HG03520 (cell line): Measurements from ENCODE around the gene IRF4.

Source experiments
- ATAC-seq: cut with Tn5 transposase; IDR thresholded peaks from one replicate; pipeline ENCODE4 v1.9.1; 2021; ENCODE audit warnings: mild to moderate bottlenecking, moderate library complexity; ENCODE audit not compliant: unreplicated experiment

Gene IRF4

GRCh38 chr6:395432-396125 lies 4.0 kb downstream of the IRF4 start:
- no peak for ATAC-seq

GRCh38 chr6:396126-396520 lies 4.6 kb downstream of the IRF4 start:
- no peak for ATAC-seq

- no peak for ATAC-seq
Observed at GRCh38 chr6:397056-397455, 5.5 kb downstream of the IRF4 start.

GRCh38 chr6:397604-398003 lies 6.1 kb downstream of the IRF4 start:
- ATAC-seq: no peak

- no peak for ATAC-seq
Observed at GRCh38 chr6:398065-398464, 6.5 kb downstream of the IRF4 start.

GRCh38 chr6:398558-399078 lies 7.1 kb downstream of the IRF4 start:
- no peak for ATAC-seq

GRCh38 chr6:399785-400534 lies 8.4 kb downstream of the IRF4 start:
- ATAC-seq: peak; percentile 33

GRCh38 chr6:400815-401214 lies 9.3 kb downstream of the IRF4 start:
- no peak for ATAC-seq

GRCh38 chr6:401239-401993 lies 9.9 kb downstream of the IRF4 start:
- ATAC-seq: no peak

GRCh38 chr6:401994-402640 lies 10.6 kb downstream of the IRF4 start:
- ATAC-seq: no peak

- no peak for ATAC-seq
Observed at GRCh38 chr6:402901-403658, 11.5 kb downstream of the IRF4 start.

GRCh38 chr6:403659-404655 lies 12.4 kb downstream of the IRF4 start:
- no peak for ATAC-seq

GRCh38 chr6:404685-405423 lies 13.3 kb downstream of the IRF4 start:
- no peak for ATAC-seq

GRCh38 chr6:408148-408547 lies 16.6 kb downstream of the IRF4 start:
- no peak for ATAC-seq

- no peak for ATAC-seq
Observed at GRCh38 chr6:408599-409102, 17.1 kb downstream of the IRF4 start.

- ATAC-seq: no peak
Observed at GRCh38 chr6:409370-409972, 17.9 kb downstream of the IRF4 start.

- no peak for ATAC-seq
Observed at GRCh38 chr6:410555-411395, 19.2 kb downstream of the IRF4 start.
